GM12878 (cell line): ENCODE results near the gene LGMN. TPM values are rescaled to one million over a fixed set of nuclear protein-coding genes. Genes with fewer than 3 reads are reported as not detected.

Experiments used
- ATAC-seq: fragments of 200-7000 bp; cut with Tn5 transposase; 3 replicates; pipeline ENCODE4 v1.9.1; 2020; ENCODE audit warnings: mild to moderate bottlenecking, moderate library complexity
- BruUV-seq: library from RNA; stranded (reverse); fragments of 400-500 nt; replicated peaks from 2 replicates; lab custom pipeline; 2021; lab: Mats Ljungman, UMichigan
- CTCF ChIA-PET: fragments of 300-600 bp; sonication (Branson Sonifier 250); formaldehyde crosslinking; extraction: SDS; loops from one replicate; lab custom pipeline; 2021; ENCODE audit warnings: inconsistent platforms; lab: Yijun Ruan, JAX
- POLR2A ChIA-PET: fragments of 350-600 bp; formaldehyde crosslinking; extraction: SDS; loops from one replicate; lab custom pipeline; 2021; ENCODE audit warnings: inconsistent platforms; lab: Charles Lee
- RAD21 ChIA-PET: fragments of 300-600 bp; sonication (Branson Sonifier 250); formaldehyde crosslinking; loops from one replicate; lab custom pipeline; 2023; ENCODE audit warnings: antibody characterized with exemption; ENCODE audit not compliant: unreplicated experiment; lab: Charles Lee
- SMC1A ChIA-PET: fragments of 300-600 bp; sonication (Branson Sonifier 250); formaldehyde crosslinking; loops from one replicate; lab custom pipeline; 2023; ENCODE audit not compliant: unreplicated experiment, uncharacterized antibody; lab: Charles Lee
- DNase-seq: peaks from one replicate; pipeline ENCODE4 v3.0.0-alpha.2; 2011; ENCODE audit warnings: low read depth, low spot score
- FAIRE-seq: peaks from 3 replicates; lab custom pipeline; 2011; peaks lifted over from hg19 to GRCh38; lab: Jason Lieb, UNC
- H2AFZ ChIP-seq: 2 replicates; pipeline ENCODE4 v1.6.0; 2011; ENCODE audit warnings: low read depth, low read length, control low read depth; ENCODE audit not compliant: control insufficient read depth
- H3K27ac ChIP-seq: 2 replicates; pipeline ENCODE4 v1.5.1; 2011; ENCODE audit warnings: control low read depth; ENCODE audit not compliant: control insufficient read depth, insufficient read depth
- H3K27me3 ChIP-seq, 2 experiments: replicated peaks in 1 of 2; 2 replicates each; pipeline versions ENCODE4 v1.6.0 to v1.6.1; 2011; ENCODE audit warnings: low read length in 1 of 2; ENCODE audit not compliant: control insufficient read depth in 2 of 2, insufficient read depth in 2 of 2
- H3K36me3 ChIP-seq, 2 experiments: 2 replicates each; pipeline ENCODE4 v1.5.1; 2011; ENCODE audit warnings: low read length in 1 of 2; ENCODE audit not compliant: control insufficient read depth in 2 of 2, insufficient read depth in 2 of 2
- H3K4me1 ChIP-seq: 2 replicates; pipeline ENCODE4 v1.6.1; 2011; ENCODE audit warnings: mild to moderate bottlenecking, low read length, moderate library complexity, mixed read lengths; ENCODE audit not compliant: control insufficient read depth, insufficient read depth
- H3K4me2 ChIP-seq: 2 replicates; pipeline ENCODE4 v1.6.0; 2011; ENCODE audit warnings: control low read depth; ENCODE audit not compliant: control insufficient read depth, insufficient read depth
- H3K4me3 ChIP-seq: fragments of 200-600 bp; sonication (generic); 2 replicates; pipeline ENCODE4 v1.5.1; 2016
- H3K79me2 ChIP-seq: 2 replicates; pipeline ENCODE4 v1.6.0; 2011; ENCODE audit warnings: low read length; ENCODE audit not compliant: control insufficient read depth, insufficient read depth
- H3K9ac ChIP-seq: 2 replicates; pipeline ENCODE4 v1.8.0; 2011; ENCODE audit warnings: low read length, control low read depth, mixed read lengths; ENCODE audit not compliant: control insufficient read depth, insufficient read depth
- H3K9me3 ChIP-seq: replicated peaks from 3 replicates; pipeline ENCODE4 v1.5.1; 2011; ENCODE audit warnings: mild to moderate bottlenecking, low read length; ENCODE audit not compliant: control insufficient read depth, insufficient read depth
- H4K20me1 ChIP-seq: 2 replicates; pipeline ENCODE4 v1.6.0; 2011; ENCODE audit not compliant: control insufficient read depth, insufficient read depth
- FOS ChIP-seq: IDR thresholded peaks from 3 replicates; pipeline ENCODE4 v1.6.1; 2011; ENCODE audit warnings: borderline replicate concordance; ENCODE audit not compliant: insufficient read length; ENCODE audit errors: extremely low read depth
- PAX5 ChIP-seq: IDR thresholded peaks from 2 replicates; pipeline ENCODE4 v1.6.1; 2011; ENCODE audit warnings: low read depth, low read length, borderline replicate concordance
- POLR2AphosphoS2 ChIP-seq: IDR thresholded peaks from 2 replicates; pipeline ENCODE4 v1.6.1; 2011; ENCODE audit warnings: low read depth, mild to moderate bottlenecking, low read length, improper control_type of control experiment, moderate library complexity
- RELA ChIP-seq: fragments of 450-650 bp; IDR thresholded peaks from 2 replicates; pipeline ENCODE4 v1.8.0; 2014; ENCODE audit warnings: borderline replicate concordance; ENCODE audit not compliant: partially characterized antibody
- SREBF1 ChIP-seq: IDR thresholded peaks from 2 replicates; pipeline ENCODE4 v1.6.1; 2012; ENCODE audit warnings: mild to moderate bottlenecking, low read length
- SREBF2 ChIP-seq: IDR thresholded peaks from 2 replicates; pipeline ENCODE4 v1.6.1; 2012; ENCODE audit warnings: mild to moderate bottlenecking, low read length
- STAT3 ChIP-seq: IDR thresholded peaks from 2 replicates; pipeline ENCODE4 v1.6.1; 2011; ENCODE audit warnings: low read depth, low read length, improper control_type of control experiment
- TAF1 ChIP-seq: IDR thresholded peaks from 2 replicates; pipeline ENCODE4 v1.6.1; 2011; ENCODE audit warnings: mild to moderate bottlenecking, low read depth, low read length, borderline replicate concordance
- WGBS: methylation state at CpG from one replicate; pipeline ENCODE4 v1.1.6; 2016; ENCODE audit warnings: low lambda C conversion rate; ENCODE audit not compliant: insufficient replicate concordance, insufficient coverage; ENCODE audit errors: missing lambda C conversion rate; 5-methylcytosine and 5-hydroxymethylcytosine counted together
- in situ Hi-C: fragments of 300-500 bp; cut with MboI; formaldehyde crosslinking; loops from 9 replicates; pipeline ENCODE4 v1.14.3; 2018; ENCODE audit warnings: mixed read lengths
- intact Hi-C: fragments of 100-400 bp; cut with micrococcal nuclease; formaldehyde crosslinking; loops from one replicate; pipeline ENCODE4 v1.14.2; 2022; ENCODE audit not compliant: unreplicated experiment
- polyA plus RNA-seq, 11 experiments: library from polyadenylated mRNA; depleted of rRNA in 4 of 11; unstranded in 6 of 11; stranded (reverse) in 5 of 11; fragments of >200 nt; fragmentation: Nextera tagmentation in 4 of 11; fragmentation: Illumina TruSeq in 1 of 11; extraction: Ambion mirVana in 4 of 11; extraction: Trizol in 1 of 11; gene quantifications; 1 replicate in 1 of 11; 2 replicates in 10 of 11; pipeline versions ENCODE4 v1.2.1 to v1.2.3, GENCODE V29; 2011 to 2016; ENCODE audit warnings: inconsistent platforms in 2 of 11, missing spikeins in 2 of 11, low read depth in 1 of 11
- total RNA-seq, 4 experiments: library from RNA; depleted of rRNA in 3 of 4; stranded (reverse); fragments of >200 nt in 3 of 4; fragmentation: Illumina TruSeq in 1 of 4; extraction: Trizol in 1 of 4; gene quantifications; 2 replicates each; pipeline versions ENCODE4 v1.2.1 to v1.2.3, GENCODE V29; 2013 to 2021
- TF ChIP-seq, protein P1 (sequence below): fragments of 450-650 bp; IDR thresholded peaks from 2 replicates; pipeline ENCODE4 v1.6.1; 2017; ENCODE audit warnings: mild to moderate bottlenecking, moderate library complexity
- TF ChIP-seq, protein P2 (sequence below): fragments of 450-650 bp; IDR thresholded peaks from 2 replicates; pipeline ENCODE4 v1.6.1; 2017; ENCODE audit warnings: mild to moderate bottlenecking
- TF ChIP-seq, protein P3 (sequence below): IDR thresholded peaks from 2 replicates; pipeline ENCODE4 v1.6.1; 2011; ENCODE audit warnings: borderline replicate concordance, low read depth, mild to moderate bottlenecking, moderate library complexity, mixed read lengths, low read length; ENCODE audit not compliant: insufficient read depth; ENCODE audit errors: extremely low read length

The LGMN gene
- total and polyA plus RNA-seq, 10 of the 15 experiments (the other 5 are each of a cell fraction or from before 2014, with no cell fraction given) = 0.71 to 192 (median 3.9) TPM

DNA sequence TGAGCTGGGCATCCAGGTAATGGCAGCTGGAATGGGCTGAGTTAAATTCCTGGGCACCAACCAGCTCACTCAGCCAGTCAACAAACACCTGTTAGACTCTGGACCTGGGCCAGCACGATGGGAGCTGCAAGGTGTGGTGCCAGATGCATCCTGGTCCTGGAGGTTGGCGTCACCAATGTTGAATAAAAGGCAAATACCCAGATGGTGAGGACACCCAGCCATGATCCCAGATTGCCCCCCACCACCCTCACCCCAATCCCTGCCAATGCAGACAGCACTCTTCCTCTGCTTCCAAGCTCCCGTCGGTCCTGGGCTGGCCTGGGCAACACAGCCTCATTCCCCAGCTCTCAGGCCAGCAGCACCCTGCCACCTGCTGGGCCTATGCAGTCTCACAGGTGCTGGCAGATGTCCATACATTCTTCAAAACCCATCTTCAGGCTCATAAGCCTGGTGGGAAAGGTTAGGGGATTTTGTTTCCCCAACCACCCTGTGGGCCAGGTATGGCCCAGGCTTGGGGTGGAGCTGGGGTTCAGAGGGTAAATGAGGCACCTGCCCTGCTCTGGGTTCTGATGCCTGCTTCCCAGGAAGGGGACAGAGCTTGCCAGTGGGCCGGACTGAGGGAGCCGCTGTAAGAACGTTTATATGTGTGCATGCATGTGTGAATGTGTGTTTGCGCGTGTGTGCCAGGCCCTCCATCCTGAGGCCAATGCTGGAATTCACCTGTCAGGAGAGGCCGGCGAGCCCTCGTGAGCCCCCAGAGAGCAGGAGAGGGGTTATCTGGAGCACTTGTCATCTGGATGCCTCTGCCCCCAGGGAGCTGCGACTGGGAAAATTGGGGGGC is 58.0 kb downstream of the LGMN start (continued):
- TF ChIP-seq, protein P1, sequence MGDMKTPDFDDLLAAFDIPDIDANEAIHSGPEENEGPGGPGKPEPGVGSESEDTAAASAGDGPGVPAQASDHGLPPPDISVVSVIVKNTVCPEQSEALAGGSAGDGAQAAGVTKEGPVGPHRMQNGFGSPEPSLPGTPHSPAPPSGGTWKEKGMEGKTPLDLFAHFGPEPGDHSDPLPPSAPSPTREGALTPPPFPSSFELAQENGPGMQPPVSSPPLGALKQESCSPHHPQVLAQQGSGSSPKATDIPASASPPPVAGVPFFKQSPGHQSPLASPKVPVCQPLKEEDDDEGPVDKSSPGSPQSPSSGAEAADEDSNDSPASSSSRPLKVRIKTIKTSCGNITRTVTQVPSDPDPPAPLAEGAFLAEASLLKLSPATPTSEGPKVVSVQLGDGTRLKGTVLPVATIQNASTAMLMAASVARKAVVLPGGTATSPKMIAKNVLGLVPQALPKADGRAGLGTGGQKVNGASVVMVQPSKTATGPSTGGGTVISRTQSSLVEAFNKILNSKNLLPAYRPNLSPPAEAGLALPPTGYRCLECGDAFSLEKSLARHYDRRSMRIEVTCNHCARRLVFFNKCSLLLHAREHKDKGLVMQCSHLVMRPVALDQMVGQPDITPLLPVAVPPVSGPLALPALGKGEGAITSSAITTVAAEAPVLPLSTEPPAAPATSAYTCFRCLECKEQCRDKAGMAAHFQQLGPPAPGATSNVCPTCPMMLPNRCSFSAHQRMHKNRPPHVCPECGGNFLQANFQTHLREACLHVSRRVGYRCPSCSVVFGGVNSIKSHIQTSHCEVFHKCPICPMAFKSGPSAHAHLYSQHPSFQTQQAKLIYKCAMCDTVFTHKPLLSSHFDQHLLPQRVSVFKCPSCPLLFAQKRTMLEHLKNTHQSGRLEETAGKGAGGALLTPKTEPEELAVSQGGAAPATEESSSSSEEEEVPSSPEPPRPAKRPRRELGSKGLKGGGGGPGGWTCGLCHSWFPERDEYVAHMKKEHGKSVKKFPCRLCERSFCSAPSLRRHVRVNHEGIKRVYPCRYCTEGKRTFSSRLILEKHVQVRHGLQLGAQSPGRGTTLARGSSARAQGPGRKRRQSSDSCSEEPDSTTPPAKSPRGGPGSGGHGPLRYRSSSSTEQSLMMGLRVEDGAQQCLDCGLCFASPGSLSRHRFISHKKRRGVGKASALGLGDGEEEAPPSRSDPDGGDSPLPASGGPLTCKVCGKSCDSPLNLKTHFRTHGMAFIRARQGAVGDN = no peak
- peak; percentile 42; the same call in 1 of the 2 replicates for TF ChIP-seq POLR2AphosphoS2

DNA sequence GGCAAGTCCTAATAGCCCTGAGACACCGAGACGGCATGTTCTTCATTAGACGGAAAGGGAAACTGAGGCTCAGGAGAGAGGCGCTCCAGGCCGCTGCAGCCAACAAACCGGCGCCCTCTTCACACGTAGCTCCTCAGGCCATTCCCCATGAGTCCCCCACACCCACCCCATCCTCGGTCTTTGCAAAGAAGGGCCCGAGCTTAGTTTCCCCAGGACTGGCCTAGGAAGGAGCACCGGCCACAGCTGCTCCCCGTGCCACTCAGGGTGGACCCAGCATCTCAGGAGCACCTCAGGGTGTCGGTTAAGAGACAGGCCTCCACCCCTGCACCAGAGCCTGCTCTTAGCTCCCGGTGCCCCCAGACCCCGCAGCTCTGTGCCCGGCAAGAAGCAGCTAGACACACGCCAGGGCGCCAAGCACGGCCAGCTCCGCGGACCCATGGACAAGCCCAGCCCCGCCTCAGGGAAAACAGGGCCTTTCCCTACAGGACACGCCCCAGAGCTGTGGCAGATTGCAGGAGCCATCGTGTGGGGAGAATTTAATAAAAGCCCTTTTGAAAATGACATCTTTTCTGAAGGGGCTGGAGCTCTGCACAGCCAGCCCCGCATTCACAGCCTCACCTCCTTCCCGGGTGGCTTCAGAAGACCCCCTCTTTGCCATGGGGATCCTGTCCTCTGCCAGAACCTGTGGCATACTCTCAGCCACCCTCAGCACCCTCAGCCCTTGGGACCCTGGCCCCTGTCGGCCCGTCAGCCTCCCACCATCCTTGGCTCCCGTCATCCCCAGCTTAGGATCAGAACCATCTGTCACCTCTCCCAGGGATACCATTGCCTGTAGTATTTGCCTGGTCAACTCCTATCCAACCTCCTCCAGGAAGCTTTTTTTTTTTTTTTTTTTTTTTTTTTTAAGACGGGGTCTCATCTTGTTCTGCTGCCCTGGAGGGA is 59.7 kb downstream of the LGMN start:
- no peaks in the 10 kb centered on the region for H3K79me2 ChIP-seq
- no peak overlapping the region for H2AFZ ChIP-seq
- ChIA-PET SMC1A (interaction anchor here (0.8 to 1.3 kb wide), 3 partner anchors 13 to 95 kb away, joined by 3 to 4 read pairs (median 3); no protein-coding TSS in a partner anchor), POLR2A (interaction anchor here (0.6 to 0.7 kb wide), 2 partner anchors 10 to 11 kb away, joined by 3 read pairs; no protein-coding TSS in a partner anchor), CTCF (interaction anchor here (0.6 to 2.9 kb wide), 17 partner anchors 7 to 553 kb away, joined by 3 to 21 read pairs (median 4); no protein-coding TSS in a partner anchor), RAD21 (interaction anchor here (1.0 to 2.9 kb wide), 4 partner anchors 10 to 99 kb away, joined by 4 to 13 read pairs (median 4); no protein-coding TSS in a partner anchor)
- no peak for DNase-seq
- FAIRE-seq = no peak
- H3K4me1 ChIP-seq = no peaks in the 10 kb centered on the region; the same call in 1 of the 2 replicates
- intact Hi-C loops = loop anchor here (10.0 kb wide), 1 partner anchor 364 kb away; the partner anchor contains the start of gene SLC24A4
- in situ Hi-C loops = loop anchor here (25.0 kb wide), 1 partner anchor 551 kb away; no protein-coding TSS in a partner anchor
- no peak overlapping the region for H3K4me3 ChIP-seq
- WGBS = 97% methylated on average over 27 of the region's 30 CpGs
- peaks cover 0 to 15% of the 10 kb centered on the region in 2 experiments; a peak in 2 of 4 replicates for H3K36me3 ChIP-seq
- H3K4me2 ChIP-seq = no peak overlapping the region
- H3K27me3 ChIP-seq = no peaks in the 10 kb centered on the region
- ATAC-seq = no peak
- no peaks in the 10 kb centered on the region for H4K20me1 ChIP-seq
- H3K27ac ChIP-seq = no peak overlapping the region
- no peaks in the 10 kb centered on the region for H3K9me3 ChIP-seq
- BruUV-seq = TSS peak; percentile 22
- no peak overlapping the region for H3K9ac ChIP-seq
- TF ChIP-seq, protein P2, sequence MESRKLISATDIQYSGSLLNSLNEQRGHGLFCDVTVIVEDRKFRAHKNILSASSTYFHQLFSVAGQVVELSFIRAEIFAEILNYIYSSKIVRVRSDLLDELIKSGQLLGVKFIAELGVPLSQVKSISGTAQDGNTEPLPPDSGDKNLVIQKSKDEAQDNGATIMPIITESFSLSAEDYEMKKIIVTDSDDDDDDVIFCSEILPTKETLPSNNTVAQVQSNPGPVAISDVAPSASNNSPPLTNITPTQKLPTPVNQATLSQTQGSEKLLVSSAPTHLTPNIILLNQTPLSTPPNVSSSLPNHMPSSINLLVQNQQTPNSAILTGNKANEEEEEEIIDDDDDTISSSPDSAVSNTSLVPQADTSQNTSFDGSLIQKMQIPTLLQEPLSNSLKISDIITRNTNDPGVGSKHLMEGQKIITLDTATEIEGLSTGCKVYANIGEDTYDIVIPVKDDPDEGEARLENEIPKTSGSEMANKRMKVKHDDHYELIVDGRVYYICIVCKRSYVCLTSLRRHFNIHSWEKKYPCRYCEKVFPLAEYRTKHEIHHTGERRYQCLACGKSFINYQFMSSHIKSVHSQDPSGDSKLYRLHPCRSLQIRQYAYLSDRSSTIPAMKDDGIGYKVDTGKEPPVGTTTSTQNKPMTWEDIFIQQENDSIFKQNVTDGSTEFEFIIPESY = no peak
- TF ChIP-seq SREBF1 (no peak), STAT3 (no peak), RELA (no peak), SREBF2 (no peak), FOS (no peak), TAF1 (no peak), PAX5 (no peak)
- TF ChIP-seq, protein P3, sequence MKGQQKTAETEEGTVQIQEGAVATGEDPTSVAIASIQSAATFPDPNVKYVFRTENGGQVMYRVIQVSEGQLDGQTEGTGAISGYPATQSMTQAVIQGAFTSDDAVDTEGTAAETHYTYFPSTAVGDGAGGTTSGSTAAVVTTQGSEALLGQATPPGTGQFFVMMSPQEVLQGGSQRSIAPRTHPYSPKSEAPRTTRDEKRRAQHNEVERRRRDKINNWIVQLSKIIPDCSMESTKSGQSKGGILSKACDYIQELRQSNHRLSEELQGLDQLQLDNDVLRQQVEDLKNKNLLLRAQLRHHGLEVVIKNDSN = no peak
